Measurements from ENCODE around the gene CSMD2. TPM values are rescaled to one million over a fixed set of nuclear protein-coding genes. Genes with fewer than 3 reads are reported as not detected.

The CSMD2 gene
- total RNA-seq (1 to 10 TPM; 2.2 to 2.4 TPM), polyA plus RNA-seq (1 to 10 TPM in 1 of 2 donors, under 1 TPM in 1; 0.25 to 1.1 TPM)
- long read RNA-seq, donor 1, partial matches to known transcripts: 1 of 5 reads
- long read RNA-seq, donor 1, other reads (novel, unspliced or antisense): 3 of 5 reads
- long read RNA-seq, donor 2, partial matches to known transcripts: 1 of 3 reads
- long read RNA-seq, donor 2, other reads (novel, unspliced or antisense): 2 of 3 reads

GRCh38 chr1:34164771-34165391 is at the start of gene CSMD2:
CSMD2 (minus strand) TSS chr1:34165230; CDS start chr1:34165097, 133 bp downstream.
- ATAC-seq (ENCODE audit: low FRiP score) (no peak), DNase-seq (peak; percentile 53 to 90)
- Histone ChIP-seq H3K4me1 (ENCODE audit: control insufficient read depth in 1 of 2, insufficient read depth in 2 of 2, low read length in 2 of 2) (no peaks in the 10 kb centered on the region), H3K27ac (ENCODE audit: low read depth in 1 of 2, low read length in 2 of 2) (no peak within 1 kb of the TSS), H3K36me3 (ENCODE audit: control insufficient read depth in 1 of 2, insufficient read depth in 2 of 2, low read length in 1 of 2) (no peaks in the 10 kb centered on the region), H3K4me3 (ENCODE audit: low read length in 2 of 2) (peak within 1 kb of the TSS; percentile 45 to 51), H3K27me3 (ENCODE audit: control insufficient read depth in 1 of 2, insufficient read depth in 2 of 2, low read length in 1 of 2) (no peaks in the 10 kb centered on the region), H3K9me3 (ENCODE audit: control insufficient read depth, low read length) (no peaks in the 10 kb centered on the region)
- WGBS, 2 donors: 1% methylated on average over 52 to 78 of the region's 78 CpGs
- intact Hi-C loops (cut with DNase I): loop anchor here (5.0 to 10.0 kb wide), 6 partner anchors 270 to 533 kb away; no protein-coding TSS in a partner anchor

- intact Hi-C loops (cut with DNase I): no loop called here
- Histone ChIP-seq H3K36me3 (ENCODE audit: control insufficient read depth in 1 of 2, insufficient read depth in 2 of 2, low read length in 1 of 2) (no peaks in the 10 kb centered on the region), H3K27me3 (ENCODE audit: control insufficient read depth in 1 of 2, insufficient read depth in 2 of 2, low read length in 1 of 2) (no peaks in the 10 kb centered on the region), H3K4me1 (ENCODE audit: control insufficient read depth in 1 of 2, insufficient read depth in 2 of 2, low read length in 2 of 2) (no peaks in the 10 kb centered on the region), H3K9me3 (ENCODE audit: control insufficient read depth, low read length) (no peaks in the 10 kb centered on the region), H3K27ac (ENCODE audit: low read depth in 1 of 2, low read length in 2 of 2) (no peak overlapping the region), H3K4me3 (ENCODE audit: low read length in 2 of 2) (no peak overlapping the region)
- DNase-seq: no peak
- ATAC-seq (ENCODE audit: low FRiP score): no peak
- 37 to 38% methylated on average over 3 of the region's 3 CpGs for WGBS, 2 donors
Observed at GRCh38 chr1:34213956-34214355, 48.9 kb upstream of the CSMD2 start.

- Histone ChIP-seq H3K4me1 (ENCODE audit: control insufficient read depth in 1 of 2, insufficient read depth in 2 of 2, low read length in 2 of 2) (no peaks in the 10 kb centered on the region), H3K27ac (ENCODE audit: low read depth in 1 of 2, low read length in 2 of 2) (no peak overlapping the region), H3K27me3 (ENCODE audit: control insufficient read depth in 1 of 2, insufficient read depth in 2 of 2, low read length in 1 of 2) (no peaks in the 10 kb centered on the region), H3K36me3 (ENCODE audit: control insufficient read depth in 1 of 2, insufficient read depth in 2 of 2, low read length in 1 of 2) (no peaks in the 10 kb centered on the region), H3K4me3 (ENCODE audit: low read length in 2 of 2) (no peak overlapping the region), H3K9me3 (ENCODE audit: control insufficient read depth, low read length) (no peaks in the 10 kb centered on the region)
- no peak for ATAC-seq (ENCODE audit: low FRiP score)
- WGBS, 2 donors: 86 to 94% methylated on average over 4 of the region's 4 CpGs
- intact Hi-C loops (cut with DNase I): no loop called here
- DNase-seq: no peak
Observed at GRCh38 chr1:34212673-34213072, 47.6 kb upstream of the CSMD2 start.

- Histone ChIP-seq H3K27ac (ENCODE audit: low read depth in 1 of 2, low read length in 2 of 2) (no peak overlapping the region), H3K4me3 (ENCODE audit: low read length in 2 of 2) (no peak overlapping the region), H3K4me1 (ENCODE audit: control insufficient read depth in 1 of 2, insufficient read depth in 2 of 2, low read length in 2 of 2) (no peaks in the 10 kb centered on the region), H3K27me3 (ENCODE audit: control insufficient read depth in 1 of 2, insufficient read depth in 2 of 2, low read length in 1 of 2) (no peaks in the 10 kb centered on the region), H3K36me3 (ENCODE audit: control insufficient read depth in 1 of 2, insufficient read depth in 2 of 2, low read length in 1 of 2) (no peaks in the 10 kb centered on the region), H3K9me3 (ENCODE audit: control insufficient read depth, low read length) (no peaks in the 10 kb centered on the region)
- 85 to 87% methylated on average over 1 of the region's 1 CpG for WGBS, 2 donors
- intact Hi-C loops (cut with DNase I): no loop called here
- no peak for ATAC-seq (ENCODE audit: low FRiP score)
- no peak for DNase-seq
Observed at GRCh38 chr1:34199927-34200326, 34.9 kb upstream of the CSMD2 start.

- Histone ChIP-seq H3K4me1 (ENCODE audit: control insufficient read depth in 1 of 2, insufficient read depth in 2 of 2, low read length in 2 of 2) (no peaks in the 10 kb centered on the region), H3K36me3 (ENCODE audit: control insufficient read depth in 1 of 2, insufficient read depth in 2 of 2, low read length in 1 of 2) (no peaks in the 10 kb centered on the region), H3K9me3 (ENCODE audit: control insufficient read depth, low read length) (peaks cover 6% of the 10 kb centered on the region), H3K27me3 (ENCODE audit: control insufficient read depth in 1 of 2, insufficient read depth in 2 of 2, low read length in 1 of 2) (no peaks in the 10 kb centered on the region), H3K27ac (ENCODE audit: low read depth in 1 of 2, low read length in 2 of 2) (no peak overlapping the region), H3K4me3 (ENCODE audit: low read length in 2 of 2) (no peak overlapping the region)
- 37 to 53% methylated on average over 3 of the region's 3 CpGs for WGBS, 2 donors
- no peak for ATAC-seq (ENCODE audit: low FRiP score)
- intact Hi-C loops (cut with DNase I): no loop called here
- DNase-seq: no peak
Observed at GRCh38 chr1:34192621-34193020, 27.6 kb upstream of the CSMD2 start.

- Histone ChIP-seq H3K27me3 (ENCODE audit: control insufficient read depth in 1 of 2, insufficient read depth in 2 of 2, low read length in 1 of 2) (no peaks in the 10 kb centered on the region), H3K9me3 (ENCODE audit: control insufficient read depth, low read length) (peaks cover 6% of the 10 kb centered on the region), H3K27ac (ENCODE audit: low read depth in 1 of 2, low read length in 2 of 2) (no peak overlapping the region), H3K36me3 (ENCODE audit: control insufficient read depth in 1 of 2, insufficient read depth in 2 of 2, low read length in 1 of 2) (no peaks in the 10 kb centered on the region), H3K4me1 (ENCODE audit: control insufficient read depth in 1 of 2, insufficient read depth in 2 of 2, low read length in 2 of 2) (no peaks in the 10 kb centered on the region), H3K4me3 (ENCODE audit: low read length in 2 of 2) (no peak overlapping the region)
- no peak for DNase-seq
- whole genome bisulfite sequencing, 2 donors: 63 to 75% methylated on average over 2 of the region's 2 CpGs
- intact Hi-C loops (cut with DNase I): no loop called here
- no peak for ATAC-seq (ENCODE audit: low FRiP score)
Observed at GRCh38 chr1:34190692-34191091, 25.7 kb upstream of the CSMD2 start.

- no peaks in the 10 kb centered on the region for H3K4me1 ChIP-seq (ENCODE audit: control insufficient read depth in 1 of 2, insufficient read depth in 2 of 2, low read length in 2 of 2)
- ATAC-seq (ENCODE audit: low FRiP score) (no peak), DNase-seq (no peak)
- no peaks in the 10 kb centered on the region for H3K27me3 ChIP-seq (ENCODE audit: control insufficient read depth in 1 of 2, insufficient read depth in 2 of 2, low read length in 1 of 2)
- H3K9me3 ChIP-seq (ENCODE audit: control insufficient read depth, low read length): peaks cover 6% of the 10 kb centered on the region
- intact Hi-C loops (cut with DNase I): no loop called here
- H3K27ac ChIP-seq (ENCODE audit: low read depth in 1 of 2, low read length in 2 of 2): no peak overlapping the region
- WGBS, 2 donors: 77% methylated on average over 4 of the region's 4 CpGs
- no peak overlapping the region for H3K4me3 ChIP-seq (ENCODE audit: low read length in 2 of 2)
- no peaks in the 10 kb centered on the region for H3K36me3 ChIP-seq (ENCODE audit: control insufficient read depth in 1 of 2, insufficient read depth in 2 of 2, low read length in 1 of 2)
Observed at GRCh38 chr1:34188985-34189384, 24.0 kb upstream of the CSMD2 start.

- no peak overlapping the region for H3K4me3 ChIP-seq (ENCODE audit: low read length in 2 of 2)
- H3K4me1 ChIP-seq (ENCODE audit: control insufficient read depth in 1 of 2, insufficient read depth in 2 of 2, low read length in 2 of 2): no peaks in the 10 kb centered on the region
- no peak overlapping the region for H3K27ac ChIP-seq (ENCODE audit: low read depth in 1 of 2, low read length in 2 of 2)
- no peaks in the 10 kb centered on the region for H3K36me3 ChIP-seq (ENCODE audit: control insufficient read depth in 1 of 2, insufficient read depth in 2 of 2, low read length in 1 of 2)
- no peak for DNase-seq
- peaks cover 6% of the 10 kb centered on the region for H3K9me3 ChIP-seq (ENCODE audit: control insufficient read depth, low read length)
- no peak for ATAC-seq (ENCODE audit: low FRiP score)
- H3K27me3 ChIP-seq (ENCODE audit: control insufficient read depth in 1 of 2, insufficient read depth in 2 of 2, low read length in 1 of 2): no peaks in the 10 kb centered on the region
- WGBS, 2 donors: 10 to 11% methylated on average over 8 of the region's 8 CpGs
- intact Hi-C loops (cut with DNase I): no loop called here
Observed at GRCh38 chr1:34188418-34188817, 23.4 kb upstream of the CSMD2 start.
